Astrocyte (in vitro differentiated cells and primary cell): ENCODE measurements around the gene ZNF497.

Experiments used
- EZH2 ChIP-seq: IDR thresholded peaks from 2 replicates; pipeline ENCODE4 v1.6.1; 2012; ENCODE audit warnings: mild to moderate bottlenecking, low read length, inconsistent platforms; ENCODE audit not compliant: insufficient read depth
- TF ChIP-seq, protein P1 (sequence below): IDR thresholded peaks from 2 replicates; pipeline ENCODE4 v1.5.1; 2011; ENCODE audit warnings: low read depth, mild to moderate bottlenecking, inconsistent platforms, low read length, moderate library complexity; ENCODE audit not compliant: insufficient read depth

- TF ChIP-seq, protein P1, sequence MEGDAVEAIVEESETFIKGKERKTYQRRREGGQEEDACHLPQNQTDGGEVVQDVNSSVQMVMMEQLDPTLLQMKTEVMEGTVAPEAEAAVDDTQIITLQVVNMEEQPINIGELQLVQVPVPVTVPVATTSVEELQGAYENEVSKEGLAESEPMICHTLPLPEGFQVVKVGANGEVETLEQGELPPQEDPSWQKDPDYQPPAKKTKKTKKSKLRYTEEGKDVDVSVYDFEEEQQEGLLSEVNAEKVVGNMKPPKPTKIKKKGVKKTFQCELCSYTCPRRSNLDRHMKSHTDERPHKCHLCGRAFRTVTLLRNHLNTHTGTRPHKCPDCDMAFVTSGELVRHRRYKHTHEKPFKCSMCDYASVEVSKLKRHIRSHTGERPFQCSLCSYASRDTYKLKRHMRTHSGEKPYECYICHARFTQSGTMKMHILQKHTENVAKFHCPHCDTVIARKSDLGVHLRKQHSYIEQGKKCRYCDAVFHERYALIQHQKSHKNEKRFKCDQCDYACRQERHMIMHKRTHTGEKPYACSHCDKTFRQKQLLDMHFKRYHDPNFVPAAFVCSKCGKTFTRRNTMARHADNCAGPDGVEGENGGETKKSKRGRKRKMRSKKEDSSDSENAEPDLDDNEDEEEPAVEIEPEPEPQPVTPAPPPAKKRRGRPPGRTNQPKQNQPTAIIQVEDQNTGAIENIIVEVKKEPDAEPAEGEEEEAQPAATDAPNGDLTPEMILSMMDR = no peak
- TF ChIP-seq EZH2 = no peak
Observed at GRCh38 chr19:58382997-58383603, 20.5 kb upstream of the ZNF497 start.
